ENCODE results near the gene FNTB.

Gene FNTB

DNA sequence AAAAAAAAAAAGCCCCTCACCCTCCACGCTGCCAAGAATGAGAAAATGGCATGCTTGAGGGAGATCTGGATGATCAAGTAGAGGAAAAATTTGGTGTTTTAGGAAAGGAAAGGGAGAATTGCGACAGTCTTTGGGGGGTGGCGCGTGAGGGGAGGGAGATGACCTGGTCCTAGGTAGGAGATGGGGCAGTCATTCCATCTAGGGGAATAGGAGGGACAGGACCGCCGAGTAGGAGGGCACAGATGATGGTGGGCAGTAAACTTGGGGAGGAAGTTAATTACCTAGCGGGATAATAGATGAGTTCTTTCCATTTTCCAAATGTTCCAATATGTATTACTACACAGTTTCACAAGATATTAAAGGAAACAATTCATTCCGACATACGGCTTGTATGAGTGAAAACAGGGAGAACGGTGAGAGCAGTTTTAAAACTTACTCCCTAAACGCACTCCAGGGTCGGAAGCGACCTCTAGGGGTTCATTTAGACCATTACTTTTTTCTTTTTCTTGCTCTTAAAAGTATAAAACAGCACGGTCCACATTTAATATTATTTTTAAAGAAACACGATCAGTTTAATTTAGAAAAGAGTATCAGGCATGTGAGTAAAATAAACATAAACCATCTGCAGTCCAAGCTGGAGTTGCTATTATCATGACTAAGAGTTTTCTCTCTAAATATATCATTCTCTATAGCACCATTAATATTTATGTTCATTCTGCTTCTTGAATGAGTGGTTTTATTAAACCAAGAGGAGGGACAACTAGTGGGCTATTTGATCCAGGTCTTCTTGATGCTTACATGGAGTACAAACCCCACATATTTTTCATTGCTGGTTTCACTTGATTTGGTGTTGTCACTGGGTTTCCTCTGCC, 3.0 kb upstream of the FNTB start:
- DNase-seq, result peak in 1 of 3 experiments; percentile 67

DNA sequence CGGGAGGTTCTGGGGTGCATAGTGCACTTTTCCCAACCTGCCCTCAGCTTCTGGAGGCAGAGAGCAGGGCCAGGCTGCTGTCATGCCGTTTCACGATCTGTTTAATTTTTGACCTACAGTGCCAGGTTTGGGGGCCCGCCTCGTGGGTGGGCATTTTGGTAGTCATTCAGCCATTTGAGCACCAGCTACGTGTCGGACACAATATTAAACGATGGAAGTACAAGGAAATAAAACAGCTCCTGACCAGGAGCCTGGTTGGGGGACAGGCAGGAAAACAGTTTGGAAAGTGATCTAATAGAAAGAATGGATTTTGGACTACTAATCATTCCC, 708 bp downstream of the FNTB start:
- DNase-seq, result no peak

GRCh38 chr14:64990296-64990695, 3.6 kb downstream of the FNTB start:
- DNase-seq, result no peak

DNA sequence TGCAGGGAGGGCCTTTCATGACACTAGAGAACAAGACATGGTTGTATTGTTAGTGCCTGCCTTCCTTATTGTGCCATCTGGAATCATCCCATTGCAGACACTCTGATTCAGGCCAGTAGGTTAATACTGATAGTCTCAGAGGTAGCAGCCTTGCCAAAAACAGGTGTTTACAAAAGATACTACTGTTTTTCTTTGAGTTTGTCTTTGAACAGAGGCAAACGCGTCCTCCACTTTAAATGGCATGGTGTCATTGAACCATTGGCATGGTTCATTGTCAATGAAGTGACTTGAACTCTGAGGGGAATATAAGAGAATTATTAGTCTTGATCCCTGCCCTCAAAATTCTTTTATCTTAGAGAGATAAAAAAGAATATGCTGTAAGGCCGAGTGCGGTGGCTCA, 4.2 kb downstream of the FNTB start:
- DNase-seq, result no peak

GRCh38 chr14:64992328-64992885, 5.7 kb downstream of the FNTB start:
- no peak for DNase-seq

DNA sequence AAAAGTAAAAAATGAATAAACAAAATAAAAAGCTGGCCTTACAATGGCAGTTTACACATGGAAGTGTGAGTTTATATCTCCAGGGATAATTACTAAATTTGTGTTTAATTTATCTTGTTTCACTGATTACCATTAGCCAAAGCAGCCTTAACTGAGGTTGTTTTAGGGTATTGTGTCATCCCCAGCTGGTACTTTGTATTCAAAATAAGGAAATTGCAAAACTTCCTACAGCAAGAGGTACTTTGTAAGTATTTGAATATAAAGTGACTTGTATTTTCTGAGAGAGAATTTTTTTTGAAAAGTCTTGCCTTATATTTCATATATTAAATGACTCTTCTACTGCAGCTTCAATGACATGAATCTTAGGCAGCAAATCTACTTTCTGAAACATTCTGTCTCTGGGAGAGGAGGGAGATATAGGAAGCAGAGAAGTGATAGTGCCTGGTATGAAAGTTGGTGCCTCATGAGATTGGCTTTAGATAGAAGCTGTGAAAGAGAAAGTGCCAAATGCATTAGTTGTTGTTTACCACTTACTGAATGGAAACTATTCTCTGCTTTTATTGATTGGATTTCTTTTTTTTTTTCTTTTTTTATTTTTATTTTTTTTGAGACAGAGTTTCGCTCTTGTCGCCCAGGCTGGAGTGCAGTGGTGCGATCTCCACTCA, 6.7 kb downstream of the FNTB start:
- no peak for DNase-seq

- no peak for DNase-seq
Observed at GRCh38 chr14:64994540-64994939, 7.8 kb downstream of the FNTB start.

- no peak for DNase-seq
Observed at GRCh38 chr14:64995291-64995690, 8.6 kb downstream of the FNTB start.

DNA sequence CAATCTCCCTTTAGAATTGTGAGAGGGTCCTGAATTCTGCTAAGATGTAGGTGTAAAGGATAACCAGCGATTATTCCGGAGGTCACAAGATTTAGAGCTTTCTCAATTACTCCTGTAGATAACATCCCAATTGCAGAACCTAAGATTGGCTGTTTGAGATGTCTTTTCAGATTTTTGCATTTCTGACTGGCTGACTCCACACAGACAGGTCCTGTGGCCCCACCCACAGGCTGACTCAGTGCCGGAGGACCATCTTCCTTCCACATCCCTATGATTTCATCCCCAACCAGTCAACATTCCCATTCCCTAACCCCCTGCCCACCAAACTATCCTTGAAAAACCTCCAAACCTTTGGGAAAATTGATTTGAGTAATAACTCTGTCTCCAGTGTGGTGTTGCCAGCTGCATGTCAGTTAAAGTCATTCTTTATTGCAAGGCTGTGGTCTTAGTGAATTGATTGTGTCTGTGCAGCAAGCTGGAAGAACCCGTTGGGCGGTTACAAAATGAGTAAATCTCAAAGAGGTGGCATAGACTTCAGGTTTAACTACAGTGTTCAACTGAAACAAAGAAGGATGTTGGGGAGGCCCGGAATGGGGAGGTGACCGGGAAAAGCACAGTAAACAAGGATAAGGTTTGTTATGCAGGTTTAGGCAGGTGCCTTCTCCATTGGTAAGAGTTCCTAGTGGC, 10.6 kb downstream of the FNTB start:
- DNase-seq, result peak in 2 of 3 experiments; percentile 2 to 25

DNA sequence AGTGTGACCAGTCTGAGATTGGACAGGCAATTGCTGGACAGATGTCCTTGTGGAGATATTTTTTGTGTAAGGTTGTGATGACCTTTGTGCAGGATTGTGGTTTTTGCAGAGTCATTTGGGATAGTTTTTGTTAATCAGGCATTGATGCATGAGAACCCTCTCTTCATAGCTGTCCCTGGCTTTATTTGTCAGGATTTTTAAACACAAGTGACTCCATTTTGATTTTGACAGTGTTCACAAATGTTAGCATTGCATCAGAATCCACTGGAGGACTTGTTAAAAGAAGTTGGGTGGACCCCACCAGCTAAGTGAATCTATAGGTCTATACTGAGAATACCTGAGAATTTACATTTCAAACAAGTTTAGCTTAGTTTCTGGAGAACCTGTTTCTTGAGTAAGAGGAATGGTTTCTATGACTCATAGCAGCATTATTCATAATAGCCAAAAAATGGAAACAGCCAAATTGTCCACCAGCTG, 11.8 kb downstream of the FNTB start:
- DNase-seq, result no peak

DNA sequence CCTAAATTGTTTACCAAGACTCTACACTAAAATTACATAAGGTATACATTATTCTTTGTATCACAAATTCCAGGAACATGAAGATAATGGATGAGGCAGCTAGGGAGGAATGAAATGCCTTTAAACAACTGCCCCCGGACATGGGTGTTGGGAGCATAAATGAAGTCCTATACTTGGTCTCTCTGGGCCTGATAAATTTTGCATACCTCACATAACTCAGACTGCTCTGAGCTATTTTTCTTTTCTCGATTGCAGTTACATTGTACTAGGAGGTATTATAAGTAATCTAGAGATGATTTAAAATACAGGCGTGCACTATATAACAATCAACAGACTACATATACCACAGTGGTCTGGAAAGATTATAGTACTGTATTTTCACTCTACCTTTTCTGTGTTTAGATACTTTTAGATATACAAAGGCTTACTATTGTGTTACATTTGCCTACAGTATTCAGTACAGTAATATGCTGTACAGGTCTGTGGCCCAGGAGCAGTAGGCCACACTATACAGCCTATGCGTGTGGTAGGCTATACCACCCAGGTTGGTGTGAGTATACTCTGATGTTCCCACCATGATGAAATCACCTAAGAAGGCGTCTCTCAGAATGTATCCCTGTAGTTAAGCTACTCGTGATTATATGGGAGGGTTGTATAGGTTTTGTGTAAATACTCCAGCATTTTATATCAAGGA, 14.3 kb downstream of the FNTB start:
- no peak for DNase-seq

DNA sequence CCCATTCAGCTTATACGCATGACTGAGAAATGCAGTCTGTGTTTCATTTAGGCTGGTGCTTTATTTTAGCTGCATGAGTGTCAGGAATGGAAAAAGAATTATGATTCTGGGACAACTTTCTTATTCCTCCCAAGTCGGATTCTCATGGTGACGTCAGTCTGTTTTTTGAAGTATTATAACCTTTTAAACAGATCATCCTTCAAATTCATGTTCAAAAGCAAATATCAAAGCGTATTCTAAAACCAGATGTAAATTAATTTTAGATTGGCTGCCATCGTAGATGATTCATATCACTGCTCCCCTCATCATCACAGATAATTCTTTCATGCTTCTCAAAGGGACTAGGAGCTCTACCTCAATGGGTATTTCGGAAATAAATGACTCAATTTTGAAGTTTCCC, 15.0 kb downstream of the FNTB start:
- DNase-seq, result no peak

GRCh38 chr14:65002586-65003210, 16.0 kb downstream of the FNTB start:
- no peak for DNase-seq

- no peak for DNase-seq
Observed at GRCh38 chr14:65003394-65003793, 16.7 kb downstream of the FNTB start.

DNA sequence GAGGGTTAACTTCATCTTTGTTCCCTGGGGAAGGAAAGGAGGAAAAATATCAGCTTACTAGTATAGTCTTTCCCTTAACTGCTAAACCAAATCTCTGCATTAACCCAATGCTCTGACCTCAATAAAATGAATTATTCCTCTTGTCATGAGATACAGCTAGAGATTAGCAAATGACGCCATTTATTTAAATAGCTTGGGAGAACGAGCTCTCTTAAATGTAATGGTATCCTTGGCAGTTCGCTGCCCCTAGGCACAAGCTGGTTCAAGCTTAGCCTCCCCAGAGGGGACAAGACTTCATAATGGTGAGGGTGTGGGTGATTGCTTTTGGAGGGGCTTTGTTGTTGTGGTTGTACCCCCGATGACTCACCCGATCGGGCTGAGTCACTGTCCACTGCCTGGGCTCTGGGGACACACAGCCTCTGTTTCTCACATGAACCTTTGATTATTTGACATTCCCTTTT, 19.6 kb downstream of the FNTB start:
- DNase-seq, result no peak

- DNase-seq, result no peak
Observed at GRCh38 chr14:65007202-65007601, 20.5 kb downstream of the FNTB start.

- no peak for DNase-seq
Observed at GRCh38 chr14:65010211-65010931, 23.7 kb downstream of the FNTB start.

DNA sequence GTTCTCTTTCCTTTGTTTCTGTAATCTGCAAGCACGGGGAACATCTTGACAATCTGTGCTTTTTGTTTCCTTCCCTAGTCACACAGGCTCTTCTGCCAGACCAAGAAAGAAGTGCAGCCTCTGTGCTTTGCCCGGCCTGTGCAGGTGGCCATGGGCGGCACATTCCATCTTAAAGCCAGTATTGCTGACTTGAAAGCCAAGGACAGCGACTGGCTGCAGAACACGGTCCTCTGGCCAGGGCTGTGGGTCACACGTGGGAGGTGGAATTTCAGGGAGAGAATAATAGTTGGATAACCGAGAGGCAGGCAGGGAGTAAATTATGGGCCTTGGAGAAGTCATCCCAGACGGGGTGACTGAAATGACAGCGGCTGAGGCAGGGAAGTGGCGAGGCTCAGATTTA, 24.8 kb downstream of the FNTB start:
- no peak for DNase-seq

GRCh38 chr14:65012353-65012752, 25.7 kb downstream of the FNTB start:
- no peak for DNase-seq

- no peak for DNase-seq
Observed at GRCh38 chr14:65015391-65015790, 28.7 kb downstream of the FNTB start.

GRCh38 chr14:65016471-65016870, 29.8 kb downstream of the FNTB start:
- DNase-seq, result no peak

All from NCI-H1417 (cell line).